Choroid plexus epithelial cell (primary cell): Measurements from ENCODE around the gene PUS7.
"Not testable (repeated sequence)": the region's sequence is repeated elsewhere in the genome, so short reads cannot be mapped to it uniquely, and the experiment has no call there.

Source experiments
- DNase-seq: peaks from one replicate; pipeline ENCODE4 v3.0.0-alpha.2; 2010; ENCODE audit warnings: low read depth
- H3K4me3 ChIP-seq: 2 replicates; pipeline ENCODE4 v1.5.1; 2011; ENCODE audit warnings: low read depth, mild to moderate bottlenecking, control low read depth, low read length, moderate library complexity
- CTCF ChIP-seq: conservative IDR thresholded peaks from 2 replicates; pipeline ENCODE4 v1.5.1; 2011; ENCODE audit warnings: low read depth, mild to moderate bottlenecking, control low read depth, inconsistent platforms, low read length, moderate library complexity

The PUS7 gene

GRCh38 chr7:105532709-105533460 is 10.8 kb upstream of the PUS7 start:
- no peak for TF ChIP-seq CTCF

GRCh38 chr7:105531792-105532671 is 10.0 kb upstream of the PUS7 start, which contains the start of gene RINT1:
TSS of gene RINT1 (plus strand) at chr7:105532201. CDS start at chr7:105532316, 115 bp downstream.
- H3K4me3 ChIP-seq: peak within 1 kb of the TSS; percentile 81
- DNase-seq: peak; percentile 94
- peak; percentile 76 for TF ChIP-seq CTCF

More at GRCh38 chr7:105532709-105533460, 10.8 kb upstream of the PUS7 start:
- H3K4me3 ChIP-seq: peak overlapping the region; percentile 81
- DNase-seq: peak; percentile 6

GRCh38 chr7:105530546-105530945 is 8.5 kb upstream of the PUS7 start:
- no peak for TF ChIP-seq CTCF
- no peak overlapping the region for H3K4me3 ChIP-seq
- no peak for DNase-seq

- DNase-seq: no peak
- TF ChIP-seq CTCF: no peak
- no peak overlapping the region for H3K4me3 ChIP-seq
Measured at GRCh38 chr7:105530126-105530525, 8.1 kb upstream of the PUS7 start.

- not testable (repeated sequence) for H3K4me3 ChIP-seq, DNase-seq
Measured at GRCh38 chr7:105527737-105528136, 5.7 kb upstream of the PUS7 start.

GRCh38 chr7:105524840-105525239 is 2.8 kb upstream of the PUS7 start:
- no peak overlapping the region for H3K4me3 ChIP-seq
- DNase-seq: no peak
- TF ChIP-seq CTCF: no peak

GRCh38 chr7:105524423-105524822 is 2.4 kb upstream of the PUS7 start:
- H3K4me3 ChIP-seq, DNase-seq: not testable (repeated sequence)
